Activated T-helper 9 cell treated with anti-CD3 and anti-CD28 coated beads, Interleukin-2, amount 50 U/mL, for 16 hours (primary cell): Measurements from ENCODE around the gene POLR2F.

Experiments
- DNase-seq: peaks from one replicate; pipeline ENCODE4 v3.0.0-alpha.2; 2020; ENCODE audit warnings: low read depth

The POLR2F gene

DNA sequence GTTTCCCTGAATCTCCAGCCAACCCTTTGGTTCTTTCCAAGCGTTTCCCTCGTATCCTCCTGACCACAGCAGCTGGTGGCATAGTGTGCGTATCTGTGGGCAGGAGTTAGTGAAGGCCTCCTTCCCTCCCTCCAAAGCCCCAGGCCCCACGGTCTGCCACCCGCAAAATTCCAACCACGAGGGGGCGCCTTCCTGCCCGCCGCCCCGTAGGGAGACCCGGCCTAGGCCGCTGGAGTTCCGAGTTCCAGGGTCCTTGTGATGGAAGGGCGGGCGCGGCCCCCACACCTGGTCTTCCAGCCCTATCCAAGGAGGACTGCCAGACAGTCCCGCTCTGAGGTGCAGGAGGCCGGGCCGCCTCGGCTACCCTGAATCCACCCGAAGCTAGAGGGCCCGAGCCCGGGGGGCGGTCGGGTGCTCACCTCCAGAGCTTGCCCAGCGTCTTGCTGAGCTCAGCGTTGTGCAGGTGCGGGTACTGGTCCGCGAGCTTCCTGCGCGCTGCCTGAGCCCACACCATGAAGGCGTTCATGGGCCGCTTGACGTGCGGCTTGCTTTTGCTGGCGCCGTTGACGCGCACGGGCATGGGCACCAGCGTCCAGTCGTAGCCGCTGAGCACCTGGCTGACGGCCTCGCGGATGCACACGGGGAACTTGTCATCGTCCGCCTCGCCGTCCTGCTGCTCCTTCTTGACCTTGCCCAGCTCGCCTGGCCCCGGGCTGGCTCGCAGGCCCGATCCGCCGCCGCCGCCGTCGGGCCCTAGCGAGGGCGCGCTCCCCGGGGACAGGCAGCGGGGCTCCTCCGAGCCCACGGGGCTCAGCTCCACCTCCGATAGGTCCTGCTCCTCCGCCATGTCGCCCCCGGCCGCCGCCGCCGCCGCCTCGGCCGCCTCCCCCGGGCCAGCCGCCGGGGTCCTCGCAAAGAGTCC is 29.7 kb downstream of the POLR2F start:
- DNase-seq: no peak

DNA sequence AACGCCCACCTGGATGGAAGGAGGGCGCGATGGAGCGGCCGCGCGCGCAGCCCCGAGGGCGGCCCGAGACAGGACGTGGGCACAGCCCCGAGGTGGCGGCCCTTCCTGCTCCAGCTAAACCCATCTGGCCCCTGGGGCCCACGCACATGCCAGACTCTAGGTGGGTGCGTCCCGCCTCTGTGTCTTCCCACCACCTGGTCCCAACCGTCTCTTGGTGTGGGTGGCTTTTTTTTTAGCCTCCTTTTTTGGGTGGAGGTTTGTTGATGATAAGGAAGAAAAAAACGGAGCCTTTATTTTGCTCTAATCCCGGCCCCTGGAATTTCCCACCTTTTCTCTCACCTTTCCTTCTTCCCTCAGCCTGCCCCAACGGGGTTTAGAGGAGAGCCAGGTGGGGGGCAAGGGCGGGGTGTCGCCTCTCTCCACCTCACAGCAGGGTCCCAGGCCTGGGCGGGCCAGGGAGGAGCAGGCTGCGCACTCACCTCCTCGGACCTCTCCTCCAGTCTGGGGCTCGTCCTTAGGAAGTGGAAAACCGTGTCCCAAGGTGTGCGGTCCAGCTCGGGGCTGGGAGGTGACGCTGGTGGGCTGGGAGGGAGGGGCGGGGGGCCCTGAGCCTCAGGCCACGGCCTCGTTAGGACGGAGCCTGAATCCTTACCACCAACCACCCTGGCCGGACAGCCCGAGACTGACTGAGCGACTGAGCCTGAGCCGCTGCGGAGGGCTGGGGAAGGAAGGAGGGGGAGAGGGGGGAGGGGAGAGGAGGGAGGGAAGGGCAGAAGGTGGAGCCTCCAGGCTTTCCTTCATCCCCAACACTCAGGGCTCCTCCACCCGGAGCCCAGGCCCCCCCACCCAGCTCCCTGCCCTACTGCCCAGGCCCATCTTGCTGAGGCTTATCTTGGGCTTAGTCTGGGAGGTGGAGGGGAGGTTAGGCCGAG is 30.6 kb downstream of the POLR2F start, which contains the start of gene SOX10:
Gene SOX10, minus strand, starts transcription at position 696 of the 932 bp plus-strand sequence. CDS start 771 bp downstream, outside the sequence.
- DNase-seq: no peak

DNA sequence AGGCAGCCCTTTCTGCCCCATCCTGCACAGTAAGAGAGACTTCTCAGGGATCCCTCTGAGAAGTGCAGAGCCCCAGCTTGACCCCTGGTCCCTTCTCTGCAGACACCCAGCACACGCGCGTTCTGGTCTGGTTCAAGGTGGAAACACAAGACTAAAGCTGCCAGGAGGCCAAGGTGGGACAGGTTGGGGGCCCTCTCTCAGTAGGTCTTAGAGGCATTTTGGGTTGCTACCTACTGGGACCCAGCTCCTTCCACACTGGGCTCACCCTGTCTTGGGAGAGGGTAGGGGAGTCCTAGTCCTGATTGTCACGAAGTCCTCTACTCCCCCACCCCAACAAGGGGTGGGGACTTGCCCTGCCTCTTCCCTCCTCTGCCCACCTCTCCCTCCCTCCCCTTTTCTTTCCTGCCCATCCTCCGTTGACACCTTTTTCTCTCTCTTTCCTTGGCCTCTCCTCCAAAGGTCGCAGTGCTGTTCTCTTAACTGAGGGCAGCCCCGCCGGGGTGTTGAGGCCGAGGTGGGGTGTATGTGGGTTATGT is 31.6 kb downstream of the POLR2F start:
- no peak for DNase-seq

DNA sequence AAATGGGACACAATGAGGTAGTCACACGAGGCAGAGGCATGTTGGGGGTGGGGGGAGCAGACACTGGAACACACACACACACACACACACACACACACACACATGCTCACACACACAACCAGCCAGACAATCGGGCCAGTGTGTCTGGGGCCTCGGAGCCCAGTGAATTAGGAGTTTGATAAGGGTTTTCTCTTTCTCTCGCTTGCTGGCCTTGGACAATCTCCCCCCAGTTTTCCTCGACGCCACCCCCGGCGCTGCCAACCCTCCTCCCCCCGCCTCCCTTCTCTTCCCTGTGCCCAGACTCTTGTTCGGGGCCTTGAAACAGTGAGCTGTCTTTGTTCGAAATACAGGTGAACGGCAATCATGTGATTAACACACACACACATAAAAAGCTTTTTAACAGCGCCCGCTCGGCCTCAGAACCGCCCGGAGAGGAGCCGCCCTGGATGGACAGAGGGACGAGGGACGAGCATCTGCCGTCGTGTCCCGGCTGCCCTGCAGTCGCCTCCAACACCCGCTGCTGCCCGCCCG is 32.3 kb downstream of the POLR2F start:
- no peak for DNase-seq

DNA sequence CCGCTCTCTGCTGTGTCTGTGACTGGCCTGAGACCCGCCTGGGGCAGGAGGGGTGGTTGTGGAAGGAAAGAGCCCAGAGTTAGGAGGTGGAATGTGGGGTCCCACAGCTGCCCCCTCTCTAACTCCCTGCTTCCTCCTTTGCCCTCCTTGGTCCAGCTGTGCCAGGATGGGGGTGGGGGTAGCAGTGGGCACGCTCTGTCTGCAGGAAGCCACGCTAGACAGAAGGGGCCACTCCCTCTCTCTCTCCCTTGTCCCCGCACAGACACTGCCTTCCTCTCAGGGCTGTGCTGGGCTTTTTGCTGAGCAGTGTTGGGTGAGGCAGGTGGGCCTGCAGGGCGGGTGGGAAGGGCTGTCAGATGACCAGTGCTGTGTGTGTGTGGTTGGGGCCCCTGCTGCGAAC is 32.9 kb downstream of the POLR2F start:
- DNase-seq: no peak

DNA sequence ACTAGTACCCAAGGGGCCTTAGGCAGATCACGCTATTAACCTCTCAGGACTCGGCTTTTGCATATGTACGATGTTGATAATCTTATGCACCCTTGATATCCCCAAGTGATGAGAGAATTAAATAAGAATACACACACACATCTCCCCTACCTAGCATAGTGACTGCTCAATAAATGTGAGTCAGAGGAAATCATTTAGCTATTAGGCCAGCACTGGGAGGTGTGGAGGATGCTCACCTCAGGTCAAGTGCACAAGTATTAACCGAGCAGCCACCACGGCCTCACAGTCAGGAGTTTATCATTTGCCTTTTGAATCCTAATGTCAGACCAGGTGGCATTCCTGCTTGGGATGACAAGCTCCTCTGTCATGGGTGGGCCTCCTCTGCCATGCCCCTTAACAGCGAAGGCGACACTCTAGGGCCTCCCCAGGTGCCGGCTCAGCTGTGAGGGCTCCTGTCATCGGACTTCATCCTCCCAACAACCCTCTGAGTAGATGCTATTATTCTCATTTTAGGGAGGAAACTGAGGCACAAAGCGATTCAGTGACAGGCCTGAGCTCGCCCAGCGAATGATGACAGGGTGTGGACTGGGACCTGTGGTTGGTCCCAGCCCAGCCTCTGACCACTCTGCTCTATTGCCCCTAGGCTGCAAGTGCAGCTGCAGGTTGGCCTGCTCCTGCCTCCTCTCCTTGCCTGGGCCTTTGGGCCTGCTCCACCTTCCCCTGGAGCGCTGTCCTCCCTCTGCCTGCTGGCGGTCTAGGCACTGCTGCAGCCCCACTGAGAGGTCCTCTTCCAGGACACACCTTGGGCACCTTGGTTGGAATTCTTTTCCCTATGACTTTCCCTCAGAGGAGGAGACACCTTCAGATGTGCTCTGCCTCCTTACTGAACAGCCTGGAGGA is 35.9 kb downstream of the POLR2F start:
- no peak for DNase-seq

DNA sequence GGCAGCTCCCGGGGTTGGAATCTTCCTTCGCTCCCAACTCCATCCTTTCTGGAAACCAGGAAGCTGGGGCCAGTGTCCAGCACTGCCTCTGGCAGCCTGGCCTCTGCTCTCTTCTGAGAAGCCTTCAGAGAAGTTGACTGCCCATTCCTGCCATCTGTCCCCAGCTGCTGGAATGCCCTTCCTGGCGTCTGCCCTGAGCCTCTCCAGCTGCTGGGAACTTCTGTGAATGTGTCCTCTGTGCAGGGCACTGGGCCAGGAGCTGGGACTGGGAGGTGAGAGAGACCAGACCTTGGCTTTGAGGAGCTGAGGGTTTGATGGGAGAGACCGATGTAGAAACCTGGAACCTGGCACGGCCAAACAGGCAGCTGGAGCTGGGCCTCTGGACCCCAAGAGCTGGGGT is 36.8 kb downstream of the POLR2F start:
- no peak for DNase-seq

DNA sequence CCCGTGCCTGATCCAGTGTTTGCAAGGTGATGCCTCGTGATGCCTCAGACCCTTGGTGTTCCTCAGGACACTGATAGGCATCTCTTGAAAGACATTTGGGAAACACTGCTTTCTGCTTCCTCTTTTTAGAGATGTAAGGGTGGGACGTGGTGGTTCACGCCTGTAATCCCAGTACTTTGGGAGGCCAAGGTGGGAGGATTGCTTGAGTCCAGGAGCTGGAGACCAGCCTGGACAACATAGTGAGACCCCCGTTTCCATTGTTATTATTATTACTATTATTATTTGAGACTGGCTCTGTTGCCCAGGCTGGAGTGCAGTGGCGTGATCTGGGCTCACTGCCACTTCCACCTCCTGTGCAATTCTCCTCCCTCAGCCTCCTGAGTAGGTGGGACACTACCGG is 37.4 kb downstream of the POLR2F start:
- DNase-seq: no peak

DNA sequence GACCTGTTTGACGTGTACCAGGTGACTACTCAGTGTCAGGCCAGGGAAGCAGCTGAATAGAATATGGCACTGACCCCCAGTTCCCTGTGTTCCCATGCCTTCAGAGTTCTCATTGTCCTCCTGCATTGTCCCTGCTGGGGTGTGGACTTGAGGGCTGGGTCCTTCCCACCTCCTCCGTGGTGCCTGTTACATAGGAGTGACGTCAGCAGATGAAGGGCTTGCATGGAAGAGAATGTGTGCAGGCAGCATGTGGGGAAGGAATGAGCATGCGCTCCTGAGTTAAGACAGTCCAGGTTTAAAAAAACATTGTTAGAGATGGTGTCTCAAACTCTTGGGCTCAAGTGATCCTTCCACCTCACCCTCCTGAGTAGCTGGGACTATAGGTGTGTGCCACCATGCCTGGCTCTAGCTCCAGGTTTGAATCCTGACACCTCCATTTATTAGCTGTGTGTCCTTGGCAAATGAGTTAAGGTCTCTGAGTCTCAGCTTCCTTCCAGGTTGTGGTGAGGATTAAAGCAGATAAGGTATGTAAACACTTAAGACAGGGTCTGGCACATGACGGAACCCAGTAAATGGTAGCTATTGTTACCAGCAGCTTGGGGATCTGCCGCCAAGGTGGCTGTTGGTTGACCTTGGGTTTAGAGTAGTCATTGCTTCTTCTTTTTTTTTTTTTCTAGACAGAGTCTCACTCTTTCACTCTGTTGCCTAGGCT is 38.4 kb downstream of the POLR2F start:
- no peak for DNase-seq

DNA sequence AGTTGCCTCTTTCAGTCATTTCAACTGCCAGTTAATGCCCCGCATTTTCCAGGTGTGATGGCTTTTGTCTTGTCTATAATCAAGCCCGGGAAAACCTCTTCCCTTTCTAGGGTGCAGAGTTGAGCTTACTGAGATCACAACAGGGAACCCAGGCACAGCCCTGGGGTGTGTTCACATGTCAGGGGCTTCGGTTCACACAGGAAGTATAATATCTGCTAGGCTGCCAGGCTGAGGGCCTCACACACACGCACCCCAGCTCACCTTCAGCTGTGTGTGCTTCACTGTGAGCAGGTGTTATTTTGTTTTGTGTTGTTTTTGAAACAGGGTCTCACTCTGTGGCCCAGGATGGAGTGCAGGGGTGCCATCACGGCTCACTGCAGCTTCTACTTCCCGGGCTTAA is 40.5 kb downstream of the POLR2F start:
- no peak for DNase-seq

DNA sequence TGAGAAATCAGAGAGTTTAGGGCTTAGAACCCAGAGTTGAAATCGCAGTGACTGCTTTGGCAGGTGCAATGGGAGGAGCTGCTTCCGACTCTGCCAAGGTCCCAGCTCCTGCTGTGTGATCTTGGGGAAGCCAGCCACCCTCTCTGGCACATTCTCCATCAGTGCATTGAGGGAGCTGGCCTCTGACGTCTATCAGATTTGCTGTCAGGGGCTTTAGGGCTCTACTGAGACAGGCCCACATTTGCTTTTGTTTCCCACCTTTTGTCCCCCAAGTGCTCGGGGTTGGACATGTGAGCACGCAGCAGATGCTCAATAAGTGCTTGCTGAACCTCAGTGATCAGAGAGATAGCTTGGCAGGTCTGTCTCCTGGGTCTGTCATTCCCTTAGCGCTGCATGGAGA is 41.5 kb downstream of the POLR2F start:
- no peak for DNase-seq

DNA sequence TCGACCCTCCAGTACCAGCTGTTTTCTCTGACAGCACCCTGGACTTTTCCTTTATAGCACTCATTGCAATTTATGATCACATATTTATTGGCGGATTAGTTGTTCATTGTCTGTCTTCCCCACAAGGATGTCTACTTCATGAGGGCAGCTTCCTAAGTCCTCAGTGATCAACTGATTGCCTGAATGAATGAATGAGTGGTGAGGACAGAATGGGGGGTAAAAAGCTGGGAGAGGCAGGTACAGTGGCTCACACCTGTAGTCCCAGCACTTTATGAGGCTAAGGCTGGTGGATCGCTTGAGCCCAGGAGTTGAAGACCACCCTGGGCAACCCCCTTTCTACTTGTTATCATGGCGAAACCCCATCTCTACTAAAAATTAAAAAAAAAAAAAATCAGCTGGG is 42.0 kb downstream of the POLR2F start:
- no peak for DNase-seq

DNA sequence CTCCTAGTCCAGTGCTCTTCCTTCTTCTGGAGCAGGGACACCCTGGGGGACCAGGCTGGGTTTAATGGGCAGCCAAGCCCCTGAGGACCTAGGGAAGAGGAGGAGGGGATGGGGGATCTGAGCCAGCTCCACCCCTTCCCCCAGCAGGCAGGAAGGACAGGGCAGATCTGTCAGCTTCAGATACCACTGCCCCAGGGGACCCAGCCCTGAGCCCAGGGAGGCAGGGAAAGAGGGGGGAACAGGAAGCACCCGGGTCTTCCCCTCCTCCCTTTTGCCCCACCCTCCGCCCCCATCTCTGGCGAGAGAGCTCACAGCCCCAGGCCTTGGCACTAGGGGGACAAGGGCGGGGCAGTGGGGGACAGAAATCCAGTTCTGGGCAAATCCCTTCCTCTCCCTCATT is 42.6 kb downstream of the POLR2F start:
- no peak for DNase-seq

DNA sequence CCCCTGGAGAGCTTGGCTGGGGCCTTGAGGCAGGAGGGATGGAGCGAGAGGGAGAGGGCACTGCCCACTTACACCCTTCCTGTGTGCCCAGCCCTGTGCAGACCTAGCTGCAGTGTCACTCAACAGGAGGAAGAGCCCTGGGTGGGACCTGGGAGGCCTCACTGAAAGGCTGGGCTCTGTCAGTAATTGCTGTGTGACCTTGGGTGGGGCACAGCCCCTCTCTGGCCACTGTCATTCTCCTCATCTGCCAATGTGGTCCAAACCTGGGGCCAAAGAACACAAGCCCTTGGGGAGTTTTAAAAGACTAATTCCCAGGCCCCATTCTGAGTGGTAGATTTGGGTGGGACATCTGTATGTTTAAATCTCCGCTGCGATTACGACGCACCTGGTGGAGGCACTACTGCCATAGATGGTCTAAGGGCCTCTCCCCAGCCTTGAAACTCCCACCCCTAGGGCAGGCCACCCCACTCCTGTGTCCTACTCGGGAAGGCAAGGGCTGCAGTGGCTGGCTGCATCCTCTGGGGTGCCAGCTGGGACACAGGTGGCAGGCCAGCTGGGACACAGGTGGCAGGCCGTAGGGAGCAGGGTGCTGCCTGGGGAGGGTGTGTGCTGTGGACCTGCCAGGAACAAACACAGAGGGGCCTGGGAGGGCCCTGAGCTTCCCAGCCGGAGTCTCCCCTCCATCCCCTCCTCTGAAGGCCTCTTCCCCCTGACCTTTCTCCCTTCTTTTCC is 43.2 kb downstream of the POLR2F start:
- no peak for DNase-seq

DNA sequence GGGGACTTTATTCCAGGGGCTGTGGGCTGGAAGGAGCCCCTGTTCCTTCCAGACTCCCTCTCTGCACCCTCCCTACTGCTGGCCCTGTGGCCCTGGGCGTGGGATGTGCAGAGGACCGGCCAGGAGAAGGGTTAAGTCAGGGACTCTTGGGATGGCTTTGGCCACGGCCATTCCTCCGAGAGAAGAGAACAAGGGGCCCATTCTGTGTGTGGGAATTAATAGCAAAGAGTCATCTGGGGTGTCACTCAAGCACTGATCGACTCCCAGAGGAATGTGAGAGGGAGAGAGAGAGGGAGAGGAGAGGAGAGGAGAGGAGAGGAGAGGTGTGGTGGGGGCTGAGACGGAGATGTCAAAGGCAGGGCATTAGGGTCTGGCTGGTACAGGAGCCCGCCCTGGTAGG is 45.0 kb downstream of the POLR2F start:
- no peak for DNase-seq

DNA sequence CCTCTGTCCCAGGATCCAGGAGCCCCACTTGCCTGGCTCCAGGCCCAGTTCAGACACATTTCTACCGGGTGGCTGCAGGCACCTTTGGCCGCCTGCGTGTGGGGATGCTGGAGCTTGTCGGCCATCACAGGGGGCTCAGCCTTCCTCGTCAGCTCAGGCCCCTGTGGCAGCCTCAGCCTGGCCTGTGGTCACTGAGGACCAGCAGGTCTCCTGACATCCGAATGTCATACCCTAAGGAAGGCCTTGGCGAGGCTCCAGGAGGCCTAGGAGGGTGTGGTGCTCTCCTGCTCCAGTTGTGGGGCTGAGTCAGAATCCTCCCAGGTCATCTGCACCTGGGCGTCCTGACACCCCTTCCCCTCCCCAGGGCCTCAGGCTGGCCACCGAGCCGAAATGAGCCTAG is 45.7 kb downstream of the POLR2F start:
- no peak for DNase-seq

DNA sequence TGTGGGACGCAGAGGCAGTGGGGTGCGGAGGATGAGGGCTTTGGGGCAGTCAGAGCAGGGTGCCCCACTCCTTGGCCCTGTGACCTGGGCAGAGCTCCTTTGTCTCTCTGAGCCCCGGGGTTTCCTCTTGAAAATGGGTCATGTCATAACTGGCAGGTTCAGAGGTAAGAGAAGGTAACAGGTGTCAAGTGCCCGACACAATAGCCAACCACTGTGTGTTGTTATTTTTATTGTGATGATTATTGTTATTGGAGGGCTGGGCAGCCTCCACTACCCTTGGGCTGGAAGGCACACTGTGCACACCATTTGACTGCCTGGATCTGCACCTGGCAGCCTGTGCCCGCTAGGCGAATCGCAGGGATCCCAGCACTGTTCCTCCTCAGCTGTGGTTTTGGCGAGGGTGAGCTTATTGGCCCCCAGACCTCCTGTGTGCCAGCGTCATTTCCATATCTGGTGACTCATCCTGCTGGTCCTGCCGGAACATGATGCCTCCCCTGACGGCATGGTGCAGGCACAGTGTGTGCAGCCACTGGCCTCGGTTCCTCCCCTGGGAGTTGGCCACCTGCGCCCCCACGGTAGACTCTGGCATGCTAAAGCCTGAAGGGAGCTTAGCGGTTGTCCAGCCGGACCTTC is 46.3 kb downstream of the POLR2F start:
- DNase-seq: no peak

DNA sequence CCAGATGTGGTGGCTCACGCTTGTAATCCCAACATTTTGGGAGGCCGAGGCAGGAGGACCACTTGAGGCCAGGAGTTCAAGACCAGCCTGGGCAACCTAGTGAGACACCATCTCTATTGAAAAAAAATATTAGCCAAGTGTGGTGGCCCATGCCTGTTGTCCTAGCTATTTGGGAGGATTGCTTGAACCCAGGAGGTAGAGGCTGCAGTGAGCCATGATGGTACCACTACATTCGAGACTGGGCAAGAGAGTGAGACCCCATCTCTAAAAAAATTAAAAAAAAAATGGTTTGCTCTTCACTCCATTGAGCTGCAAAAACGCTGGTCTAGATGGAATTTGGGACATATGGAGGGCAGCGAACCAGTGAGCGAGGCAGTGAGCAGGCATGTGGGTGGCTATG is 52.4 kb downstream of the POLR2F start:
- no peak for DNase-seq

DNA sequence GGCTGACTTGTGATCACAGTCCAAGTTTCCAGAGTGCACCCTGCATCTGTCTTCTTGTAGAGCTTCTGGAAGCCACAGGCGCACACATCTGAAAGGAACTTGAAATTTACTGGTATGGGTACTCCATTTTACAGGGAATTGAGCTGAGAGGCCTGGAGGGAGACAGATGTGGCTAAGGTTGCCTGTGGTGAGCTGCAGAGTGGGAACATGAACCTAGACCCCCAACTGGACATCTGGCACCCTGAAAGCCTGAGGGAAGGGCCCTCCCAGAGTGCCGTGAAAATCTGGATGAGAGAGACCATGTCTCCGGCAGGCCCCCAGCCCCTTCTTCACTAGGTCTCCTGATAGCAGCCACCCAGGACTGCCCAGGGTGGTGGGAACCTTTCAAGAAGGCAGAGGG is 53.4 kb downstream of the POLR2F start:
- no peak for DNase-seq
